ENCODE data around the gene NEU2.

The NEU2 gene

DNA sequence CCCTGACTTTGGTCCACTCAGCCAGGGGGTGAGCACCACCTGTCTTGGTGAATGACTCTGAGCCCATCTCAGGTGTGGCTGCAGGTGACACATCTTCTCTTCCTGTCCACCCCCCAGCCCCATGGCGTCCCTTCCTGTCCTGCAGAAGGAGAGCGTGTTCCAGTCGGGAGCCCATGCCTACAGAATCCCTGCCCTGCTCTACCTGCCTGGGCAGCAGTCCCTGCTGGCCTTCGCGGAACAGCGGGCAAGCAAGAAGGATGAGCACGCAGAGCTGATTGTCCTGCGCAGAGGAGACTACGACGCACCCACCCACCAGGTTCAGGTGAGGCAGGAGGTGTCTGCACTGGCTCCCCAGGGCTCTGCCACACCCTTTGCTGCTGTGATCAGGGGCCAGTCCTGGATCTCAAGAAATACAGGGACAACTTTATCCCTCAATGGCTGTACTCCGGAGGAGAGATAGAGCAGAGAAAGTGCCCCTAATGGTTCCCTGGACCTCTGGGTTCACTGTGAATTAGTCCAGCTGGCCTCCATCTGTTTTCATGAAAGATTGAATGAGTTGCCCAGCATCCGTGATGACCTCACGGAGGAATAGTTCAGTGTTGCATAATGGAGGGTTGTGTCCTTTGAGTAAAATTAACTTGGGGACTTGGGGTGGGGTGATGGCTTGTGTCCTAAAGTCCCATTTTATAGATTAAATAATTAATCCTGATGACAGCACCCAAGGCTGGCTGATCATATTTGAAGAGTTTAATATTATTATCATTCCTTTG is at the start of gene NEU2:
NEU2 (plus strand) TSS at position 122 of the 770 bp plus-strand sequence; CDS start at position 122, 0 bp downstream.
- no peak for DNase-seq (ENCODE audit: low spot score)
- in situ Hi-C loops (cut with MboI; ENCODE audit: low pct_unique_long_range_greater_than_20kb, low sequenced_read_pairs, unreplicated experiment): loop anchor here (25.0 kb wide), 1 partner anchor 170 kb away; the partner anchor contains the start of gene SNORC
- TF ChIP-seq, protein P1, sequence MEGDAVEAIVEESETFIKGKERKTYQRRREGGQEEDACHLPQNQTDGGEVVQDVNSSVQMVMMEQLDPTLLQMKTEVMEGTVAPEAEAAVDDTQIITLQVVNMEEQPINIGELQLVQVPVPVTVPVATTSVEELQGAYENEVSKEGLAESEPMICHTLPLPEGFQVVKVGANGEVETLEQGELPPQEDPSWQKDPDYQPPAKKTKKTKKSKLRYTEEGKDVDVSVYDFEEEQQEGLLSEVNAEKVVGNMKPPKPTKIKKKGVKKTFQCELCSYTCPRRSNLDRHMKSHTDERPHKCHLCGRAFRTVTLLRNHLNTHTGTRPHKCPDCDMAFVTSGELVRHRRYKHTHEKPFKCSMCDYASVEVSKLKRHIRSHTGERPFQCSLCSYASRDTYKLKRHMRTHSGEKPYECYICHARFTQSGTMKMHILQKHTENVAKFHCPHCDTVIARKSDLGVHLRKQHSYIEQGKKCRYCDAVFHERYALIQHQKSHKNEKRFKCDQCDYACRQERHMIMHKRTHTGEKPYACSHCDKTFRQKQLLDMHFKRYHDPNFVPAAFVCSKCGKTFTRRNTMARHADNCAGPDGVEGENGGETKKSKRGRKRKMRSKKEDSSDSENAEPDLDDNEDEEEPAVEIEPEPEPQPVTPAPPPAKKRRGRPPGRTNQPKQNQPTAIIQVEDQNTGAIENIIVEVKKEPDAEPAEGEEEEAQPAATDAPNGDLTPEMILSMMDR (IDR thresholded peaks at IDR 0.05; ENCODE audit: extremely low read depth, insufficient read depth, missing control alignments): no peak

DNA sequence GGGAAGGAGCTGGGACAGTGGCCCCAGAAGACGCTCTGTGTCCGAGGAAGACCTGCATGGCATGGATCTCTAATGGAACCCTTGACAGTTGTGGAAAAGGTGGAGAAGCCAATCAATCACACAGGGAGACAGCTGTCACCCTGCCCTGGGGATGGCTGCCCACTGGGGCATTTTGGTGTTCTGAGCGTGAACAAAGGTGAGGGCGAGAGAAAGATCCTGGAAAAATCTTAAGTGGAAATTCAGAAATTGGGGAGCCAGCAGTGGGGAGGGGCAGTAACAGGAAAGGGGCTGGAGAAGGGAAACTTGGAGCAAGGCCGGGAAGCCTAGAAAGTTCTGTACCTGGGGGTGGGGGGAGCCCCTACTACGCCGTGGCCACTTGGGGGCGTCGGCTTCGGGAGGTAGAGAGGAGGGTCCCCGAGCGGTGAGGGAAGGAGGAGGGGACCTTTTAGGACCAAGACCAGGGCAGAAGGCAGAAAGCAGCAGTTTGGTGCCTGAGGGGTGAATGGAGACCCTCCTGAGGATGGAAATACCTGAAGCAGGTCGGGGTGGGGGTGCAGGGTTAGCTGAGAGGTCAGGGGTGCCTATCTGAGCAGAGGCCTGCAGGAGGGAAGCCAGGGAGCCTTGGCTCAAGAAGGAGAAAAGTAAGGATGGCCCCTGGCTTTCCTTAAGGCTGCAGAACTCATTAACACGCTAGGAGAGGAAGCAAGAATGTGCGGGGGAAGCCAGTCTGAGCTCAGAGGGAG is 49.4 kb upstream of the NEU2 start:
- in situ Hi-C loops (cut with MboI; ENCODE audit: low pct_unique_long_range_greater_than_20kb, low sequenced_read_pairs, unreplicated experiment): no loop called here
- TF ChIP-seq, protein P1 (IDR thresholded peaks at IDR 0.05; ENCODE audit: extremely low read depth, insufficient read depth, missing control alignments): peak; percentile 24
- no peak for DNase-seq (ENCODE audit: low spot score)

DNA sequence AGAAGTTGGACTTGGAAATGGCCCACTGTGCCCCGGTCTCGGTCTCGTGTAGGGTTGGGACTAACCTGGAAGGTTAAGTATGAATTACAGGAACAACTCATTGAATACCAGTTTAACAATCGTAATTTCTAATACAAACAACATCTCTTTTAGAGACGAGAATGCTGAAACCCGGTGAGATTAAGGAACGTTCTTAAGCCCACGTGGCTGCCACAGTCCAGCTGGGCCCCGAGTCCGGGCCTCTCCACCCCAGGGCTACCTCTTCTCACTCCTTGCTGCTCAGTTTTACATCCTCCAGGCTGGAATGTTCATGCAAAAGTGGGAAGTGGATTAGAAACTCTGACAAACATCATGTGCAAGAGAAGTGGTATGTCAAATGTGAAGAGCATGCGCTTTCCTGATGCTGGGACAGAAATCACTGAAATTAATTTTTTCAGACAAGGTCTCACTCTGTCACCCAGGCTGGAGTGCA is 48.8 kb upstream of the NEU2 start:
- DNase-seq (ENCODE audit: low spot score): no peak
- in situ Hi-C loops (cut with MboI; ENCODE audit: low pct_unique_long_range_greater_than_20kb, low sequenced_read_pairs, unreplicated experiment): no loop called here
- TF ChIP-seq, protein P1 (IDR thresholded peaks at IDR 0.05; ENCODE audit: extremely low read depth, insufficient read depth, missing control alignments): no peak

DNA sequence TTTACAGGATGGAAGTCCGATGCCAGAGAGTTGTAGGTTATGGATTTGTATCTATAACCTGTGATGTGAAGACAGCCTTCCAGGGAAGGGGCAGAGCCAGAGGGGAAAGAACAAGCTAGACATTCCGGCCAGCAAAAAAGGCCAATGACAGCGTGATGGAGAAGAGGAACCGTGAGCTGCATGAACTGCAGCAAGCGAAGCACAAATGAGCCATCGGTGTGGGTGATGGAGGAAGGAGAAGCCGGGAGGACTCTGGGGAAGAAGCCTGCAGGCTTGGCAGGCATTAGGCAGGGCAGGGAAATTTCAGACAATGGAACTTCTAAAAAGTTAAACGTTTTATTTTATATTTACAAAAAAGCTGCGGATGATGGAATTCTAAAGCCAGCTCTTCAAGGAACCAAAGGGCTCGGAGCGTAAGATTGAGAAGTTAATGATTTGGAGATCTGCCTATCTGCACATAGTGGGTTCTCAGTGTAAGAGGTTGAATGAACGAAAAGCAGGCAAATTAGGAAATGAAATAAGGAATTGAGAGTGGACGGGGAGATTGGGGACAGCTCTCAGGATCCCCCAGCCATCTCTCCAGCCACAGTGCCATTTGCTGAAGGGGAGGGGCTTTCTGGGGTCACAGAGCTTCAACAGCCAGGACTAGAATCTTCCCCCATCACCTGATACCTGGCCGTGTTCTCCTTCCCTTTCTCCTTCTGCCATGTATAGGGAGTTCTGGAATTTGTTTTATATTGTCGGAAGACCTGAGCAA is 47.8 kb upstream of the NEU2 start:
- in situ Hi-C loops (cut with MboI; ENCODE audit: low pct_unique_long_range_greater_than_20kb, low sequenced_read_pairs, unreplicated experiment): no loop called here
- DNase-seq (ENCODE audit: low spot score): no peak
- TF ChIP-seq, protein P1 (IDR thresholded peaks at IDR 0.05; ENCODE audit: extremely low read depth, insufficient read depth, missing control alignments): no peak

DNA sequence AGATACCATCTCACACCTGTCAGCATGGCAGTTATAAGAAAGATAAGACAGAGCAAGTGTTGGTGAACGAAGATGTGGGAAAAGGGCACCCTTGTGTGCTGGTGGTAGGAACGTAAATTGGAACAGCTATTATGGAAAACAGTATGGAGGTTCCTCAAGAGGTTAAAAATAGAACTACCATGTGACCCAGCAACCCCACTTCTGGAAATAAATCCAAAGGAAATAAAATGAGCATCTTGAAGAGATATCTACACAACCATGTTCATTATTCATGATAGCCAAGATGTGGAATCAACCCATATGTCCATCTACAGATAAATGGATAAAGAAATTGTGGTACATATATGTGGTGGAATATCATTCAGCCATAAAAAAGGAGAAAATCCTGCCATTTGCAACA is 46.3 kb upstream of the NEU2 start:
- in situ Hi-C loops (cut with MboI; ENCODE audit: low pct_unique_long_range_greater_than_20kb, low sequenced_read_pairs, unreplicated experiment): no loop called here

More for the DNA sequence above, 46.3 kb upstream of the NEU2 start:
- no peak for DNase-seq (ENCODE audit: low spot score)
- TF ChIP-seq, protein P1 (IDR thresholded peaks at IDR 0.05; ENCODE audit: extremely low read depth, insufficient read depth, missing control alignments): no peak

Measured in GM13977 (cell line).